K562 (cell line): ENCODE results near the gene ENKD1.

Source experiments
- CTCF ChIP-seq, 3 experiments: IDR thresholded peaks in 2 of 3; conservative IDR thresholded peaks in 1 of 3; 2 replicates each; pipeline ENCODE4 v1.5.1; 2011 to 2012; ENCODE audit warnings: low read length in 3 of 3, mild to moderate bottlenecking in 3 of 3, control low read depth in 2 of 3, improper control_type of control experiment in 1 of 3, inconsistent platforms in 1 of 3, low read depth in 1 of 3, mixed read lengths in 1 of 3, moderate library complexity in 1 of 3; ENCODE audit not compliant: insufficient read depth in 2 of 3
- E2F5 ChIP-seq: sonication (generic); formaldehyde crosslinking; IDR thresholded peaks from 2 replicates; pipeline ENCODE4 v1.8.0; 2022; ENCODE audit warnings: mild to moderate bottlenecking, missing genetic modification reagents
- HNRNPH1 ChIP-seq: fragments of 200-400 bp; formaldehyde crosslinking; optimal IDR thresholded peaks from 2 replicates; pipeline ENCODE3; 2017; ENCODE audit warnings: low read depth, mild to moderate bottlenecking, low read length, moderate library complexity
- MAFK ChIP-seq: IDR thresholded peaks from 2 replicates; pipeline ENCODE4 v1.6.1; 2011; ENCODE audit warnings: low read length, improper control_type of control experiment
- NFXL1 ChIP-seq: fragments of 450-650 bp; formaldehyde crosslinking; IDR thresholded peaks from 2 replicates; pipeline ENCODE4 v1.4.0; 2021; ENCODE audit warnings: mild to moderate bottlenecking
- POLR2A ChIP-seq: fragments of 450-650 bp; conservative IDR thresholded peaks from 2 replicates; pipeline ENCODE4 v1.6.1; 2016
- ZNF282 ChIP-seq: sonication (generic); formaldehyde crosslinking; IDR thresholded peaks from 2 replicates; pipeline ENCODE4 v1.8.1; 2023; ENCODE audit warnings: missing genetic modification reagents
- ZNF766 ChIP-seq: fragments of 200-800 bp; sonication (Bioruptor generic); conservative IDR thresholded peaks from 2 replicates; pipeline ENCODE4 v1.6.1; 2016; ENCODE audit warnings: missing genetic modification characterization, missing compliant biosample characterization

- TF ChIP-seq ZNF282 (CRISPR knock-in tag) = no peak
- no peak for TF ChIP-seq POLR2A
- no peak for TF ChIP-seq MAFK
- TF ChIP-seq NFXL1 (CRISPR knock-in tag) = no peak
- TF ChIP-seq ZNF766 (CRISPR knock-in tag) = no peak
- TF ChIP-seq CTCF (IDR thresholded peaks at IDR 0.05 in 2 of 3, conservative IDR thresholded peaks at IDR 0.05 in 1 of 3; ENCODE audit: insufficient read depth in 2 of 3, low read depth in 1 of 3, low read length in 3 of 3) = no peak
- no peak for TF ChIP-seq E2F5
- TF ChIP-seq HNRNPH1 = no peak
These were observed 35.6 kb upstream of the ENKD1 start for GRCh38 chr16:67702130-67702529.
